Measurements from ENCODE around the gene KCNC1.

DNA sequence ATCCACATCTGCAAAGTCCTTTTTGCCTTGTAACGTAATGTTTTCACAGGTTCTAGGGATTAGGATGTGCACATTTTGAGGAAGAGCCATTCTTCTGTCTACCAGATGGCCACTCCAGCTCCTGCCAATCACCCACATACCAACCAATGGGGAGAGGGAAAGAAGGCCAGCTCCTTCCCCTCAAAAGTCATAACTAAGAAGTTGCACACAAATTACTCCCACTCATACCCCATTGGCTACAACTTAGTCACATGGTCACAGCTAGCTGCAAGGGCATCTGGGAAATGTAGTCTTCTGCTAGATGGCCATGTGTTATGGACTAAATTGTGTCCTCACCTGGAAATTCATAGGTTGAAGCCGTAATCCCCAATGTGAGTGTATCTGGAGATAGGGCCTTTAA, 30.6 kb upstream of the KCNC1 start:
- TF ChIP-seq POLR2AphosphoS5 (IDR thresholded peaks at IDR 0.05; ENCODE audit: low read depth, low read length), result no peak
- TF ChIP-seq SIN3A (IDR thresholded peaks at IDR 0.05; ENCODE audit: borderline replicate concordance, insufficient read depth, low read length), result no peak
- TF ChIP-seq, protein P1, sequence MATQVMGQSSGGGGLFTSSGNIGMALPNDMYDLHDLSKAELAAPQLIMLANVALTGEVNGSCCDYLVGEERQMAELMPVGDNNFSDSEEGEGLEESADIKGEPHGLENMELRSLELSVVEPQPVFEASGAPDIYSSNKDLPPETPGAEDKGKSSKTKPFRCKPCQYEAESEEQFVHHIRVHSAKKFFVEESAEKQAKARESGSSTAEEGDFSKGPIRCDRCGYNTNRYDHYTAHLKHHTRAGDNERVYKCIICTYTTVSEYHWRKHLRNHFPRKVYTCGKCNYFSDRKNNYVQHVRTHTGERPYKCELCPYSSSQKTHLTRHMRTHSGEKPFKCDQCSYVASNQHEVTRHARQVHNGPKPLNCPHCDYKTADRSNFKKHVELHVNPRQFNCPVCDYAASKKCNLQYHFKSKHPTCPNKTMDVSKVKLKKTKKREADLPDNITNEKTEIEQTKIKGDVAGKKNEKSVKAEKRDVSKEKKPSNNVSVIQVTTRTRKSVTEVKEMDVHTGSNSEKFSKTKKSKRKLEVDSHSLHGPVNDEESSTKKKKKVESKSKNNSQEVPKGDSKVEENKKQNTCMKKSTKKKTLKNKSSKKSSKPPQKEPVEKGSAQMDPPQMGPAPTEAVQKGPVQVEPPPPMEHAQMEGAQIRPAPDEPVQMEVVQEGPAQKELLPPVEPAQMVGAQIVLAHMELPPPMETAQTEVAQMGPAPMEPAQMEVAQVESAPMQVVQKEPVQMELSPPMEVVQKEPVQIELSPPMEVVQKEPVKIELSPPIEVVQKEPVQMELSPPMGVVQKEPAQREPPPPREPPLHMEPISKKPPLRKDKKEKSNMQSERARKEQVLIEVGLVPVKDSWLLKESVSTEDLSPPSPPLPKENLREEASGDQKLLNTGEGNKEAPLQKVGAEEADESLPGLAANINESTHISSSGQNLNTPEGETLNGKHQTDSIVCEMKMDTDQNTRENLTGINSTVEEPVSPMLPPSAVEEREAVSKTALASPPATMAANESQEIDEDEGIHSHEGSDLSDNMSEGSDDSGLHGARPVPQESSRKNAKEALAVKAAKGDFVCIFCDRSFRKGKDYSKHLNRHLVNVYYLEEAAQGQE (IDR thresholded peaks at IDR 0.05; ENCODE audit: insufficient read depth in 1 of 2, low read depth in 2 of 2, low read length in 2 of 2), result no peak
- TF ChIP-seq TAF1 (IDR thresholded peaks at IDR 0.05; ENCODE audit: borderline replicate concordance, insufficient read depth, low read length), result no peak
- TF ChIP-seq FOXP2 (optimal IDR thresholded peaks at IDR 0.05; ENCODE audit: borderline replicate concordance, extremely low read depth, extremely low read length, insufficient read depth), result no peak
